Subcutaneous abdominal adipose tissue (tissue), 5 donors: Measurements from ENCODE around the gene RASSF1.

ENCODE experiments used
- H3K27ac ChIP-seq: one replicate; pipeline ENCODE4 v1.7.0; 2013; ENCODE audit warnings: low read depth, mild to moderate bottlenecking, inconsistent platforms, low read length, moderate library complexity
- H3K27me3 ChIP-seq, 5 donors: one replicate each; pipeline ENCODE4 v1.7.0; 2013; ENCODE audit warnings: low read length in 5 of 5, inconsistent platforms in 1 of 5; ENCODE audit not compliant: control insufficient read depth in 5 of 5, insufficient read depth in 4 of 5
- H3K36me3 ChIP-seq, 5 donors: one replicate each; pipeline ENCODE4 v1.7.0; 2013; ENCODE audit warnings: low read length in 5 of 5; ENCODE audit not compliant: control insufficient read depth in 5 of 5, insufficient read depth in 5 of 5
- H3K4me1 ChIP-seq, 5 donors: one replicate each; pipeline ENCODE4 v1.7.0; 2013; ENCODE audit warnings: low read length in 5 of 5, mild to moderate bottlenecking in 3 of 5, moderate library complexity in 1 of 5; ENCODE audit not compliant: control insufficient read depth in 5 of 5, insufficient read depth in 5 of 5
- H3K4me3 ChIP-seq, 5 donors: one replicate each; pipeline ENCODE4 v1.7.0; 2013; ENCODE audit warnings: low read length in 5 of 5, low read depth in 1 of 5
- H3K9ac ChIP-seq, 5 donors: one replicate each; pipeline ENCODE4 v1.7.0; 2013; ENCODE audit warnings: low read length in 5 of 5, mild to moderate bottlenecking in 4 of 5, moderate library complexity in 3 of 5
- H3K9me3 ChIP-seq, 5 donors: one replicate each; pipeline ENCODE4 v1.7.0; 2013; ENCODE audit warnings: low read length in 5 of 5; ENCODE audit not compliant: control insufficient read depth in 5 of 5
- donor health status: healthy.
- donor health status: healthy.
- donor health status: healthy.
- donor health status: healthy.
- donor health status: healthy.

The RASSF1 gene

DNA sequence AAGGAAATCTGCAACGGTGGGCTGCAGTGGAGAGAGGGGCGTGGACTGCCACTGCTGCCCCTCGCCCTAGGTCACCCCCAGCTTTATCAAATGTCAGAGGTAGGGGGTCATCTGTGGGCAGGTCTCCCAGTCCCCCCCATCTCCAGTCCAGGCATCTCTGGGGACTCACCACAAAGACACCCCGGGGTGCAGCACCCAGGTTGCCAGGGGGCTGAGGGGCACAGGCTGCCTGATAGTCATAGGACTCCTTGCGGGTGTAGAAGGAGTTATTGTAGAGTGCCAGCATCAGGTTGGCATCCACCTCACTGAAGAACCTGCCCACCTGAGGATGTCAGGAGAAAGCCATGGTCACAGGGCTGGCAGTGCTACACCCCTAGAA, 25.2 kb upstream of the RASSF1 start:
- Histone ChIP-seq H3K27me3 (peaks cover 17 to 29% (median 18%) of the 10 kb centered on the region in 5 donors), H3K4me3 (peak overlapping the region in 2 of 5 donors; percentile 61 to 71), H3K4me1 (peaks cover 0 to 14% (median 13%) of the 10 kb centered on the region in 5 donors), H3K36me3 (no peaks in the 10 kb centered on the region), H3K27ac (no peak overlapping the region), H3K9me3 (no peaks in the 10 kb centered on the region), H3K9ac (peak overlapping the region in 1 of 5 donors; percentile 49)

DNA sequence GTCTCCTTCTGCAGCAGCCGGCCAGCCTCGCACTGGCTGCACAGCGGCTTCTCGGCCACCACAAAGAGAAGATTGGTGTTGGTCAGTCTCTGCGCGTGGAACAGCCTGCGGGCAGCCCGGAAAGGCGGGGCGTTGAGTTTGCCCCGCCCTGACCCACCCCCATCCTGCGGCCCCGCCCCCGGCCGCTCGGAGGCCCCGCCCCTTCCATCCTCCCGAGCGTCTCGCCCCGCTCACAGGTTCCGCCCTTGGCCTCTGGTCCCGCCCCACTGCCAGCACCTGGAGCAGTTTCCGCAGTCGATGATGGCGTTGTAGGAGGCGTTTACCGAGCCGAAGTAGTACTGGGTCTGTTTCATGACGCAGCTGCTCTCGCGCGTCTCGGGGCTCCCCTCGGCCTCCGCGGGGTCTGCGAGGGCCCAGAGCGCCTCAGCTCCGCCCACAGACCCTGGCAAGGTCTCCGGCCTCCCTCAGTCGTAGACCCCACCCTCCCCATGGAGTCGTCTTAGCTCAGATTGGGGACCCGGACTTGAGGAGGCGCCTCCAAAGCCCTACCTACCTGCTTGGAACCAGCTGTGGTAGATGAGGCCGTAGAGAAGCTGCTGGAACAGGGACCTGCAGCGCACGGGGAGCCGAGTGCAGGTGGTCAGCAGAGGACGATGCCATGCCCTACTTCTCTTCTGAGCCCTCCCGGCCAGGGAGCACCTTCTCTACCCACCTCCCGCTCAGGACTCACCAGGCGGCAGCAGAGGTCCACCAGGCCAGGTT, 24.6 kb upstream of the RASSF1 start:
- Histone ChIP-seq H3K9me3 (no peaks in the 10 kb centered on the region), H3K9ac (peak overlapping the region in 1 of 5 donors; percentile 49), H3K4me1 (peaks cover 0 to 14% (median 13%) of the 10 kb centered on the region in 5 donors), H3K27me3 (peaks cover 12 to 28% (median 18%) of the 10 kb centered on the region in 5 donors), H3K27ac (no peak overlapping the region), H3K4me3 (peak overlapping the region in 4 of 5 donors; percentile 52 to 71 (median 60)), H3K36me3 (no peaks in the 10 kb centered on the region)

DNA sequence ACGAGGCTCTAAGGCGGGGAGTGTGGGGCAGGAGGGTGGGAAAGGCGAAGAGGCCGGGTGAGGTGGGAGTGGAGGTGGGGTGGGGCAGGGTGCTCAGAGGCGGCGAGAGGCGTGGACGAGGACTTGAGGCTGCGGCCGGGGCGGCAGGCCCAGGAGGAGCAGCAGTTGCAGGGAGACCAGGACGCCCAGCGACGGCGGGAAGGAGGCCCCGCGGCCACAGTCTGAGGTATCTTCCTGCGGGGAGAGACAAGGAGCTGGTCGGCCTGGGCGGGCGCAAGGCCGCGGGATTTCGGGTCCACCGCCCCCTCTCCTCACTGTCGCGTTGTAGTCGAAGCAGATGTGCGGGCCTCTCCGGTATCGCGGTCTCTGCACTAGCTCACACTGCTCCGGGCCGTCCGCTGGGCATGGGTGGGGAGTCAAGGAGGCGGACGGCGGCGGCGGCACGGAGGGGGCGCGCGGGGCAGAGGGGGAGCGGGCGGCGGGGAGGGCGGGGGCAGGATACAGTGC, 24.0 kb upstream of the RASSF1 start:
- peak overlapping the region in 3 of 5 donors; percentile 53 to 60 (median 59) for H3K9ac ChIP-seq
- no peaks in the 10 kb centered on the region for H3K9me3 ChIP-seq
- no peak overlapping the region for H3K27ac ChIP-seq

DNA sequence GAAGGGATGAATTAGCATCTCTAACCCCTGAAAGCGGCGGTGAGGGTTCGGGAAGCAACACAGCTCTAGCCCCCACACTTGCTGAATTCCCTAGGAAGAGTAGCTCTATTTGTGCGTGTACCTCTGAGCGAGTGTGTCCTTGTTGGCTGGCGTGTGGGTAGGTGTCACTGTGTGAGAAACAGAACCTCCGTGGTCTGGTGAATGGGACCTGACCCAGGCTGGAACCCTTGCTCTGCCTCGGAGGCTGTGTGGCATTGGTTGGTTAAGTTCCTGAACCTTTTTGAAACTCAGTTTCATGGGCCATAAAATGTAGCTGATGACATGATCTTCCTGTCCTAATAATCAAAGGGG, 19.1 kb upstream of the RASSF1 start:
- Histone ChIP-seq H3K9ac (no peak overlapping the region), H3K27me3 (no peaks in the 10 kb centered on the region), H3K4me3 (peak overlapping the region in 4 of 5 donors; percentile 22 to 89 (median 62)), H3K4me1 (peaks cover 26 to 50% (median 48%) of the 10 kb centered on the region in 5 donors), H3K36me3 (peaks cover 0 to 27% (median 20%) of the 10 kb centered on the region in 5 donors), H3K27ac (no peak overlapping the region), H3K9me3 (no peaks in the 10 kb centered on the region)

More for the DNA sequence above, 24.0 kb upstream of the RASSF1 start:
- Histone ChIP-seq H3K4me3 (peak overlapping the region in 4 of 5 donors; percentile 55 to 71 (median 62)), H3K36me3 (no peaks in the 10 kb centered on the region), H3K4me1 (peaks cover 1 to 16% (median 13%) of the 10 kb centered on the region in 5 donors), H3K27me3 (peaks cover 7 to 23% (median 14%) of the 10 kb centered on the region in 5 donors)

DNA sequence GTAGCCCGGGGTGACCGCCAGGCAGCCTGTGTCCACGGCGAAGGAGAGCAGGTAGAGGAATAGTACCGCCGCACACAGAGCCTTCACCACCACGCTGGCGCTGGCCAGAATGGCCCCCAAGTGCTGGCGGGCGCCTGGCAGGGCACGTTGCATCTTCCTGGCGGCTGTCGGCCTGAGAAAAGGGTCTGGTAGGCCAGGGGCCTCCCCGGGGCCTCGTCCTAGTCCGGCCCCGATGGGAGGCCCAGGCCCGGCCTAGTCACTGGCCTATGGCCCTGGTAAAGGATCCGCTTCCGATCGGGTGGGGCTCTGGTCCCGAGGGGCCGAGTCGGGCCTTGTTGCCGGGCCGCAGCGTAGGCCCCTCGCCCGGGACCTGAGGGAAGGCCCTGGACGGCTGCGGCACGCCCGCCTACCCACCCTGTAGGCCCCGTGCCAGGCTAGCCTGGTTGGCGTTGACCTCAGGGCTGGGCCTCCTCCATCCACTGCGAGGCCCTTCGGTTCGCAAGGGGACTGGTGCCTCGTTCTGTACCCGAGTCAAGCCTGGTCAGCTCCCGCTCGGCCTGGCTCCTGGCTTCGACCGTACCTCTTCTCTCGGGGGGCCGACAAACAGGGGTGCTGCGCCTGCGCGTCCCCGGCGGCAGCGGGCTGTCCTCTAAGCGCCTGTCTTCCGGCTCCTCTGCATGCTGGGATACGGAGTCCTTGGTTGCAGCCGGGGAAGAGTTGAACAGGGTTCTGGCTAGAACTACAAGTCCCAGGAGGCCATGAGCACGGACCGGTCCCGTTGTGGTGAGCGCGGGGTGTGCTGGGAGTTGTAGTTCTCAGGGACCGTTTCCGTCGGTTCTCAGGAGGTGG, 18.5 kb upstream of the RASSF1 start, which contains the start of gene TMEM115:
Gene TMEM115, minus strand, starts transcription at position 611 of the 849 bp plus-strand sequence. Its CDS starts 458 bp downstream, at position 153.
- Histone ChIP-seq H3K27me3 (no peaks in the 10 kb centered on the region), H3K36me3 (peaks cover 0 to 33% (median 26%) of the 10 kb centered on the region in 5 donors), H3K9ac (peak within 1 kb of the TSS; percentile 80 to 100 (median 97)), H3K4me1 (peaks cover 26 to 44% (median 42%) of the 10 kb centered on the region in 5 donors), H3K9me3 (no peaks in the 10 kb centered on the region), H3K27ac (peak within 1 kb of the TSS; percentile 90), H3K4me3 (peak within 1 kb of the TSS; percentile 58 to 89 (median 81))

DNA sequence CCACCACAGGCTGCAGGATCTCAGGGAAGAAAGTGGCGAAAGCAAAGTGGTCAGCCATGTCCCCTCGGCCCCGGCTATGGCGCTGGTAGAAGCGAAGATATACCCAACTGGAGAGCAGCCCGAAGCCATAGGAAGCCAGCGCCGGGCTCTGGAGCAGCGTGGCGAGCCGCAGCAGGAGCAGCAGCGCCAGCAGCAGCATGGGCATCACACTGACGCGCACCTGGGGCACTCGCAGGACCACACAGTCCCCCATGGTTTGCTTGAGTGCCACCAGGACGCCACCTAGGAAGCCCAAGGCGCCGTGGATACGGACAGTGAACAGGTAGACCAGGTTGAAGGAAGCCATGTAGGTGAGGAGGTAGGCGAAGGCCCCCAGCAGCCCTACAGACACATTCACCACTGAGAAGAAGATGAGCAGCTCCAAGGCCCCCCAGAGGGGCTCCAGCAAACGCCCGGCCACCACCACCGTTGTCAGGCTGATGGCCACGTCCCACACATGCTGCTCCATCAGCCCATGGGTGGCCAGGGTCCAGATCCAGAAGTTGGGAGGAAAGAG, 17.8 kb upstream of the RASSF1 start:
- Histone ChIP-seq H3K27me3 (no peaks in the 10 kb centered on the region), H3K4me3 (peak overlapping the region; percentile 68 to 89 (median 81)), H3K9ac (peak overlapping the region; percentile 80 to 100 (median 97)), H3K4me1 (peaks cover 26 to 45% (median 42%) of the 10 kb centered on the region in 5 donors), H3K27ac (peak overlapping the region; percentile 90), H3K9me3 (no peaks in the 10 kb centered on the region), H3K36me3 (peaks cover 0 to 40% (median 33%) of the 10 kb centered on the region in 5 donors)

DNA sequence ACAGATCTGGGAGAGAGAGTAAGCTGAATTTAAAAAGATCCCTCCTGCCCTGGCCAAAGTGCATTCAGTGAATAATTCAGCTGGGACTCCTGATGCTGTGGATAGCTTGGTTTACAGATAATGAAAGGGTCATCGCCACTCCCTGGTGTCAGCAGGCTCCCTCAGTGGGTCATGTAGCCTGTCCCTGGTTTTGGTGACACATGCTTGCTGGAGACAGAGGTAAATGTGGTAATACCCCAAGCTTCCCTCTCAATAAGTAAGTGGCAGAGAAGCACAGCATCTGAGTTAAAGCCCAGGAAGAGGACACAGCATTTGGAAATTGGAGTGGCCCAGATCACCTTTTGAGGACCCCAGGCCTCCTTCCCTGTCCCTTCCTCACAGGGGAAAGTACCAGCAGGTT, 16.8 kb upstream of the RASSF1 start:
- H3K36me3 ChIP-seq = peaks cover 0 to 47% (median 41%) of the 10 kb centered on the region in 5 donors
- H3K4me1 ChIP-seq = peaks cover 26 to 49% (median 42%) of the 10 kb centered on the region in 5 donors
- peak overlapping the region; percentile 80 to 100 (median 97) for H3K9ac ChIP-seq

DNA sequence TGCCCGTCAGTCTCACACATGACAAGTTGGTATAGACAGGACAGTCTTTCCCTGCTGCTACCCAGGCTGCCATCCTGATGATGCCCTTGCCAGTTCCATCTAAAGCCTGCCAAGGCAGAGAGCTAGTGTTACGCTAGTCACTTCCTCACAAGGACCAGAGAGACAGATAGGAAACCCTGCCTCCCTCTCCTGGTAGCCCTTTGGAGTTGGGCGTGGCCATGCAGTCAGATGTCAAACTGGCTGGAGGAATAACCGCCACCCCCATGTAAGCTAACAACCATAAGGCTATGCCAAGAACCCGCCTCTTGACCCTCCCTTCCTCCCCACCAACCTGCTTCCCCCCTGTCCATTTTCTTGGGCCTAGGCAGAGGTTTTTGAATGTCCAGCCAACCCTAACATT, 15.9 kb upstream of the RASSF1 start:
- Histone ChIP-seq H3K27ac (peak overlapping the region; percentile 35), H3K4me1 (peaks cover 26 to 55% (median 46%) of the 10 kb centered on the region in 5 donors), H3K4me3 (peak overlapping the region; percentile 37 to 83 (median 68)), H3K9ac (peak overlapping the region; percentile 43 to 100 (median 65)), H3K9me3 (no peaks in the 10 kb centered on the region), H3K36me3 (peaks cover 0 to 47% (median 41%) of the 10 kb centered on the region in 5 donors), H3K27me3 (no peaks in the 10 kb centered on the region)

More for the DNA sequence above, 16.8 kb upstream of the RASSF1 start:
- no peaks in the 10 kb centered on the region for H3K9me3 ChIP-seq
- H3K27me3 ChIP-seq = no peaks in the 10 kb centered on the region
- H3K27ac ChIP-seq = peak overlapping the region; percentile 90
- H3K4me3 ChIP-seq = peak overlapping the region; percentile 68 to 89 (median 81)

DNA sequence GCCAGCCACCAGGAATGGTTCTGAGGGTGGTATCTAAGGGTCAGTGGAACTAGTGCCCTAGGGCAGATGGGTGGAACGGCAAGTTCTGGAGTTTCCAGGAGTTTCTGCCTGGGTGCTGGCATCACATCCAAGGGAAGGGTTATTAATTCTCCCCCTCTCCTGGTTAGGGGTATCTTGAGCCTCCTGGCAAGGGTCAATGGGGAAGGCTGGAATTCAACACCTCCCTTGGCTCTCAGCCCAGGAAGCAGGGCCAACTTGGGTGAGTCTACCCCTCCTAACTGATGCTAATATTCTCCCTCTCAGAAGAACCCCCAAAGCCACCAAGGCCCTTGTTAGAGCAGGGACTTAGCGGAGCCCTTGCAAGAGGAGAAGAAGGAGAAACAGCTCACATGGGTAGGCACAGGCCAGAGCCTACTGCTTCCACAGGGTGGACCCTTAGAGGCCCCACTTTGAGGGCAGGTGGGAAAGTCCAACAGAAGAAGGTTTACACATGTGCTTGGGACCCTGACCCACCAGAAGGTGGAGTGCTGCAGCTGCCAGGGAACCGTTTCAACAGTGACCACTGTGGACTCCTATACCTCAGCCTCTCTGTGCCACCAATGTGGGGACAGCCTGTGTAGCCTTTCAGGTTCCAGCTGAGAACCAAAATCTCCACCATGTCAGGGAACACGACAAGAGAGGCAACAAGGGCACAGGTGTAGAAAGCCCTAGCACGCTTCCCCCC, 15.4 kb upstream of the RASSF1 start:
- peaks cover 0 to 47% (median 41%) of the 10 kb centered on the region in 5 donors for H3K36me3 ChIP-seq
- H3K9me3 ChIP-seq = no peaks in the 10 kb centered on the region
- H3K4me3 ChIP-seq = peak overlapping the region; percentile 37 to 83 (median 68)
- H3K9ac ChIP-seq = peak overlapping the region; percentile 43 to 100 (median 65)
- H3K27me3 ChIP-seq = no peaks in the 10 kb centered on the region
- peak overlapping the region; percentile 35 for H3K27ac ChIP-seq
- H3K4me1 ChIP-seq = peaks cover 31 to 60% (median 51%) of the 10 kb centered on the region in 5 donors
